Astrocyte (in vitro differentiated cells and primary cell): ENCODE data around the gene SH2B3.
A peak's percentile ranks its signal among the peaks of the same experiment; 100 is the strongest.

Experiments
- EZH2 ChIP-seq: IDR thresholded peaks from 2 replicates; pipeline ENCODE4 v1.6.1; 2012; ENCODE audit warnings: mild to moderate bottlenecking, low read length, inconsistent platforms; ENCODE audit not compliant: insufficient read depth
- TF ChIP-seq, protein P1 (sequence below): IDR thresholded peaks from 2 replicates; pipeline ENCODE4 v1.5.1; 2011; ENCODE audit warnings: low read depth, mild to moderate bottlenecking, inconsistent platforms, low read length, moderate library complexity; ENCODE audit not compliant: insufficient read depth

DNA sequence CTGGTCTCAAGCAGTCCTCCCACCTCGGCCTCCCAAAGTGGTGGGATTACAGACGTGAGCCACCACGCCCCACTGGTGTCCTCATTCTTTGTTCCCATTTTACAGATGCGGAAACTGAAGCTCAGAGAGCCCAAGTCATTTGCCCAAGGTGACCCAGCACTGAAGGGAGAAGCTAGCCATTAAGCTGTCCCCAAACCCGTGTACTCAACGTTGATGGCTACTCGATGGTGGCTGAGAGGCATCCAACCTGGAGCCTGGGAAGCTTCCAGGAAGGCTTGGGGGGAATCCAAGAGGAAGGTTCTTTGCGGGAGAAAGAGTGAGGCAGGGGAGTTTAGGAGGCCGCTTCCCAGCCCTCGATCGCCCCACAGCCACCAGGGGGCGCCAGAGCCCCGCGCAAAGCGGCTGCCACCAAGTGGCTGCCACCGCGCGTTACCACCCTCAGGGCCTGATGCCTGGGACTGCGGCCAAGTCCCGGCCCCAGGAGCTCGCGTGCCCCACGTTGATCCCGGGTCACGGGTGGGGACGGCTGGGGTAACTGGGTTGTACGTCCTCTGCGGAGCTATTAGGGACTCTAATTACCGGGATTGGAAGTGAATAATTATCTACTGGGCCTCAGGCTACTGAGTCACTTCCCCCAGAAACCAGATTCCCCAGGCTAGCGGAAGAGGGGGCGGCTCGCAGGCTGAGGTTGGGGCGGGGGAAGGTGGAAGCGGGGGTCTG lies 8.8 kb upstream of the SH2B3 start:
- TF ChIP-seq, protein P1, sequence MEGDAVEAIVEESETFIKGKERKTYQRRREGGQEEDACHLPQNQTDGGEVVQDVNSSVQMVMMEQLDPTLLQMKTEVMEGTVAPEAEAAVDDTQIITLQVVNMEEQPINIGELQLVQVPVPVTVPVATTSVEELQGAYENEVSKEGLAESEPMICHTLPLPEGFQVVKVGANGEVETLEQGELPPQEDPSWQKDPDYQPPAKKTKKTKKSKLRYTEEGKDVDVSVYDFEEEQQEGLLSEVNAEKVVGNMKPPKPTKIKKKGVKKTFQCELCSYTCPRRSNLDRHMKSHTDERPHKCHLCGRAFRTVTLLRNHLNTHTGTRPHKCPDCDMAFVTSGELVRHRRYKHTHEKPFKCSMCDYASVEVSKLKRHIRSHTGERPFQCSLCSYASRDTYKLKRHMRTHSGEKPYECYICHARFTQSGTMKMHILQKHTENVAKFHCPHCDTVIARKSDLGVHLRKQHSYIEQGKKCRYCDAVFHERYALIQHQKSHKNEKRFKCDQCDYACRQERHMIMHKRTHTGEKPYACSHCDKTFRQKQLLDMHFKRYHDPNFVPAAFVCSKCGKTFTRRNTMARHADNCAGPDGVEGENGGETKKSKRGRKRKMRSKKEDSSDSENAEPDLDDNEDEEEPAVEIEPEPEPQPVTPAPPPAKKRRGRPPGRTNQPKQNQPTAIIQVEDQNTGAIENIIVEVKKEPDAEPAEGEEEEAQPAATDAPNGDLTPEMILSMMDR = peak; percentile 90
- TF ChIP-seq EZH2 = no peak
